GM18519 (cell line): ENCODE results near the gene ISL2.

Experiments used
- ATAC-seq: cut with Tn5 transposase; IDR thresholded peaks from one replicate; pipeline ENCODE4 v1.9.1; 2021; ENCODE audit warnings: mild to moderate bottlenecking, moderate library complexity; ENCODE audit not compliant: unreplicated experiment, low FRiP score

The ISL2 gene

DNA sequence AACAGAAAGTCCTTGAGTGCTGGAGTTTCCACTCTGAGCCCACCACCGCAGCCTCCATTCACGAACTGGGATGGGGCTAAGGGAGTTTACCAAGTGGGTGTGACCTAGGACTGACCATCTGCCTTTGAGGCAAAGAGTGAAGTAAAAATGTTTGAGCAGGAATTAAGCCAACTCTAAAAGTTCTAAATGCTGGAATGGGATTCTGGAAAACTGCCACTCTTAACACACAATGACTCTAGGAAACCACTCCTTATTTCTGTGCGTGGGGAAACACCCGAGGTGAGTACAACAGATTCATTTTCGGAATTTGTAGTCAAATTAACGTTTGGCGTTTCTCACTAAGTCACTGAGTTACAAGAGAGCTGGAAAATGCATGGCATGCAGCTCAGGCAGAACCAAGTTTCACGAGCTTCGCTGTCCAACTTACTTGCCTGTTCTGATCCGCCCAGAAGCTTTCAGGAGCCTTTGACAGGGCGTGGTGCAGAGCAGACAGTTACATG, 31.6 kb downstream of the ISL2 start:
- no peak for ATAC-seq

DNA sequence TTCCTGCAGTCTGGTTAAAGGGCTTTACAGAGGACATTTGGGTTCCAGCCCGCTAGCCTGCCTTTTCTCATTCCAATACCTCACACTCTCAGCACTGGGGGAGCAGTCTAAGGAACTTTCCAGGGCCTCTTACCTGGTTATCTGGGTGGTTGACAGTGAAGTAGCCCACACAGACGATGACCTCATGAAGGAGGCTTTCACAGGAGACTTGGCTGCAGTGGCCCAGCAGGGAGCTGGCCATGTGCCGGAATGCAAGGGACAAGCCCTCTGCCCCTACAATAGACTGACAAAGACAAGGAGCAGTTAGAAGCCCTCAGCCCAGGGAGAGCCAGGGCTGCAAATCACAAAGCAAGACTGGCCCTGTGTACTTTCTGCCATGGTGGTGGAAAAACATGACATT, 39.5 kb downstream of the ISL2 start:
- ATAC-seq: no peak

DNA sequence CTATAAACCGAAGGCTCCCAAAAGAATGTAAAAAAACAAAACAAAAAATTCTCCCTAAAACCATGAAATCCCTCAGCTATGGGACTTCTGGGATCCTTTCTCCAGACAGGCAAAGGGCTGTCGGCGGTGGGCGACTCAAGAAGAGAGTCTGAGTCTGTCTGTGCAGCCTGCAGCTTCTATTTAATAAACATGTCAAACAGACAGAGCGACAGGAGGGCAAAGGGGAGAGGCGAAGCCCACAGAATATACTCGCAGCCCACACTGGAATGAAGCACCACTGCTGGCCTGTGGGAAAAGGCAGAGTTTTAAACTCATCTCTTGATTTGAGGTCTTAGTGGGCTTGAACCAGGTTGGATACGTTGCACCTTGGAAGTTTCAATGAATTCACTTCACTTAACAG, 40.2 kb downstream of the ISL2 start:
- no peak for ATAC-seq

- ATAC-seq: no peak
Measured at GRCh38 chr15:76377217-76377616, 40.6 kb downstream of the ISL2 start.

DNA sequence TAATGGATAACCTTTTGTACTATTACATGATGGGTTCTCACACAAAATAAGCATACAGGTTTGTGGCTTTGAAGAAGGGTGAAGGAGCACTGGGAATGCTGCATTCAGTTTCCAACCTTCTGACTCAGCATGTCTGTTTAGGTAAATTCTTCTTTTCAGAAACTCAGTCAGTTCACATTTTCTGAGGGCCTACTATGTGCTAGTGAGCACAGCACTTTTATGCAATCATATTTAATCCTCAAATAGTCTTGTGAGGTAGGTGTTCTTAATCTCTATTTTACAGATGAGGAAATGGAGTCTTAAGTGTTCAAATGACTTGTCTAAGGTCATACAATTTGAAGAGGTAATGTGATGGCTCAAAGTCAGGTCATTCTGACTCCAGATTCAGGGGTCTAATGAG, 41.2 kb downstream of the ISL2 start:
- no peak for ATAC-seq

DNA sequence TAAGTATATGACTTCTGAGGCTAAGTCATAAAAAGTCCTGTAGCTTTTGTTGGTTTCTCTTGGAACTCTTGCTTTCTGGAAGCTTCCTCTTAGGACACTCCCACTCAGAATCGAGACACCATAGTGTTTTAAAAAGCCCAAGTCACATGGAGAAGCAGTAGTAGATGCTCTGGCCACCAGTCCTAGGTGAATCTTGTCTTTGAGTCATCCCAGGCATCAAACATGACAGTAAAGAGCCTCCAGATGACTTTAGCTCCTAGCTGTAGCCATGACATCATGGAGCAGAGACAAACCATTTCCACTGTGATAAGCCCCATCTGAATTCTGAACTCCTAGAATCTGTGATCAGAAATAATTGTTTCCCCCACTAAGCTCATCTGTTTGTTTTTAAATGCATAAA, 42.1 kb downstream of the ISL2 start:
- ATAC-seq: no peak

DNA sequence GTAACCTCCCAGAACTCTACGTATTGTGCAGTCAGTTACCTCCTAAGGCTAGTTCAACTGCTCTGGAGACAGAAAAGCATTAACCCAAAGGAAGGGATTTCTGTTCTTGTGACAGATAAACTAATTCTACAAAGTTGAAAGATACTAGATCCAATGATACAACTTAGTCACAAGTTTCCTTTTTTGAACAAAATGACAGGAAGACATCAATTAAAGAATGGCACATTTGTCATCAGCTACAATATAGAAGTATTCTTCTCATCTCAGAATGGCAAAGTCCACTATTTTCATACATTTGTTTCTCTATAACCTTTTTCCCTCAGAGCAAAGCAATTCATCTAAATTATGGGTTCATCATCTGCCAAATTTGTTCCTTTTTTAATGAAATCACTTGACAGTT, 43.7 kb downstream of the ISL2 start:
- ATAC-seq: no peak

DNA sequence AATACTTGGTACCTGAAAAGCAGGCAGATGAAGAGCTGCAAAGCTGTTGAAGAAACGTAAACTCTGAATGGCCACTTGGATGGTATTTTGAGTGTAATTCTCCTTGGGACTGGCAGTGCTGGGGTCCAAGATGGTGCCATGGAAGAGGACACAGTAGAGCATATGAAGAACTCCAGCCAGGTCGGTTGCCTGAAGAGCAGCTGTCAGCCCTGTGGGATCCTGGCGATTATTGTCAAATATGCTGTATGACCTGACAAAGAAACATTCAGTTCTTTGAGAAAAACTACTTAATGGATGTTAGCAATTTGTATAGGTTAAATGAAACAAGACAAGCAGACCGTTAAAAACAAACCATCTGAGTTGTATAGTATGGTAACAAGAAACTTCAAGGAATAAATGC, 44.8 kb downstream of the ISL2 start:
- no peak for ATAC-seq

- ATAC-seq: no peak
Measured at GRCh38 chr15:76382987-76383728, 46.6 kb downstream of the ISL2 start.

- ATAC-seq: no peak
Measured at GRCh38 chr15:76384409-76384808, 47.8 kb downstream of the ISL2 start.

- no peak for ATAC-seq
Measured at GRCh38 chr15:76386178-76386577, 49.6 kb downstream of the ISL2 start.

DNA sequence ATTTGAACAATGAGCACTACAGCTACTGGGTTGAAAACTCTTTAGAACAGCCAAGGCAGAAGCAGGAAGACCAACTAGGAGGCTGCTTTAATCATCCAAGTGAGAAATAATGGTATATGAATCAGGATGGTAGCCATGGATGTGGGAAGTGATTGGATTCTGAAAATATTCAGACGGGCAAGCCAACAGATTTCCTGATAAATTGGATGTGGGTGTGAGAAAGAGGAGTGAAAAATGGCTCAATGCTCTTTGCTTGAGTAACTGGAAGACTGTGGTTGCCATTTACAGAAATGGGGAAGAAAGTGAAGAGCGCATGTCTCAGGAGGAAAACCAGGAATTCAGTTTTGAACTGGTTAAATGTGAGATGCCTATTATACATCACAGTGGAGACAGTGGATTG, 50.4 kb downstream of the ISL2 start:
- no peak for ATAC-seq

DNA sequence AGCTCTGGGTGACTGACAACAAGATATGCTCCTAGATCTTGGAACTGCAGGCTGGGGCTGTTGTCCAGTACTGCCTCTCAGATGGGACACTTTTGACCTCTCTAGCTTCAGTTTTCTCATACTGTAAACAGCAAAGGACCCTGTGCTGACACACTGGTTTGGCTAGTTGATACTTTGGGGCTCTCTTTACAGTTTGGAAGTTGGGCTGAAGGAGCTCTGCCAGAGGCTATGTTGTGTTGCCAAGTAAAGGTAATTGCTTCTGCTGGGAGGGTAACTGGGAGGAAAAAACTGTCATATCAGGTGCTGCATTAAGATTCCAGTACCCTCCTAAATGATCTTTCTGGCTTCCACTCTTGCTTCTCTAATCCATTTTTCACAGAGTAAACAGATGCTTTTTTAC, 54.0 kb downstream of the ISL2 start:
- no peak for ATAC-seq

DNA sequence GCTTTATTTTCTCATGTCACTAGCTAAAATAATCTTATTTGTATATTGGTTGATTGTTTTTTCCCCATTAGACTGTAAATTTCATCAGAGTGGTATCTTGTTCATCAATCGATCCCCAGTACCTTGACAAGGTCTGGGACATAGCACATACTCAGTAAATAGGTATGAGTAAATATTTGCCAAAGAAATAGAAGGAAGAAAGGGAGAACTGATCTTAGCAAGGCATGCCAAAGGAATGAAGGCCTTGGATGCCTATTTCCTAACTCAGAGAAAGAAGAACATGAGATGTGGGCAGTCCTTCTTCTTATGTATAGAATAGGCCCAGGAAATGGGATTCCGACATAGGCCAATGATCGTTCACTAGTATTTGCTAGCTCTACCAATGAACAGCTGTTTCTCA, 54.7 kb downstream of the ISL2 start:
- no peak for ATAC-seq

DNA sequence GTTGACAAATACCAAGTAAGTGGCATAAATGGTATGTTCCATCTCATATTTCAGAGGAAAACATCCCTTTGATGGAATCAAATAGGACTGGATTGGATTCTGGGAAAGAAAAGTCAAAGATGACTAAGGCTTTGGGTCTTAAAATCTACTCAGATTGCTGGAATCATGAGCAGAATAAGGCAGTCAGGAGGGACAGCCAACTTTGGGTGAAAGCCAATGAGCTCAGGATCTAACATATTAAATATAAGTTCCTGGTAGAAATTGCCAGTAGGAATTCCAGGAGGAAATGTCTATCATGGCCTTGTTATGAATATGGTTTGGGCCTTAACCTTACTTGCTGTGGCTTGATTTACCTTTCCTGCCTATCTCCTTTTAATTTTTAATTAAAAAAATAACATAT, 55.3 kb downstream of the ISL2 start:
- ATAC-seq: no peak
